Esophagus squamous epithelium (tissue), 5 donors: Measurements from ENCODE around the gene CLK4. TPM values are rescaled to one million over a fixed set of nuclear protein-coding genes. Genes with fewer than 3 reads are reported as not detected.

ENCODE experiments used
- DNase-seq: peaks from one replicate; lab custom pipeline; 2025; lab: John Stamatoyannopoulos, UW
- H3K27ac ChIP-seq, 4 donors: fragments of 200-600 bp; sonication (generic); one replicate each; pipeline ENCODE4 v1.5.1; 2016 to 2019; ENCODE audit warnings: mild to moderate bottlenecking in 1 of 4
- H3K27me3 ChIP-seq, 4 donors: fragments of 200-600 bp; sonication (generic); 1 replicate in 3 of 4; 2 replicates in 1 of 4; pipeline versions ENCODE4 v1.5.1 to v1.6.0; 2017 to 2021; ENCODE audit warnings: antibody characterized with exemption in 1 of 4
- H3K36me3 ChIP-seq, 3 donors: fragments of 200-600 bp; sonication (generic); one replicate each; pipeline ENCODE4 v1.5.1; 2016 to 2019
- H3K4me1 ChIP-seq, 3 donors: fragments of 200-600 bp; sonication (generic); one replicate each; pipeline ENCODE4 v1.5.1; 2017 to 2019
- H3K4me3 ChIP-seq, 4 donors: fragments of 200-600 bp; sonication (generic); 1 replicate in 3 of 4; 2 replicates in 1 of 4; pipeline ENCODE4 v1.5.1; 2016 to 2019; ENCODE audit warnings: mild to moderate bottlenecking in 2 of 4, moderate library complexity in 1 of 4
- H3K9me3 ChIP-seq, 3 donors: fragments of 200-600 bp; sonication (generic); one replicate each; pipeline ENCODE4 v1.5.1; 2016 to 2019
- POLR2A ChIP-seq, 4 donors: fragments of 450-650 bp; IDR thresholded peaks; one replicate each; pipeline ENCODE4 v1.6.1; 2017; ENCODE audit warnings: antibody characterized with exemption in 4 of 4, mild to moderate bottlenecking in 4 of 4, moderate library complexity in 3 of 4
- WGBS, 2 donors: methylation state at CpG; one replicate each; pipeline ENCODE4 v1.1.5; 2018; 5-methylcytosine and 5-hydroxymethylcytosine counted together
- intact Hi-C: fragments of 100-400 bp; cut with DNase I; formaldehyde crosslinking; loops from one replicate; pipeline ENCODE4 v1.15.0; 2022
- small RNA-seq, 4 donors: library from RNA; depleted of rRNA; stranded (forward); fragments of <200 nt; gene quantifications; one replicate each; pipeline ENCODE3, GENCODE V24; 2016
- total RNA-seq, 4 donors: library from RNA; depleted of rRNA; stranded (reverse); fragments of >200 nt; gene quantifications; one replicate each; pipeline ENCODE4 v1.1.0, GENCODE V29; 2016
- TF ChIP-seq, protein P1 (sequence below), 6 experiments: fragments of 450-650 bp in 4 of 6; fragments of 200-600 bp in 2 of 6; sonication (generic) in 2 of 6; IDR thresholded peaks; one replicate each; pipeline ENCODE4 v1.5.1; 2016 to 2019; ENCODE audit warnings: antibody characterized with exemption in 6 of 6, mild to moderate bottlenecking in 4 of 6, moderate library complexity in 4 of 6
- donor health status: DM: yes; HTN: yes; CAD: no.

The CLK4 gene
- total RNA-seq, 4 donors from 2014 or later = 5.2 to 38.5 (median 12.6) TPM

DNA sequence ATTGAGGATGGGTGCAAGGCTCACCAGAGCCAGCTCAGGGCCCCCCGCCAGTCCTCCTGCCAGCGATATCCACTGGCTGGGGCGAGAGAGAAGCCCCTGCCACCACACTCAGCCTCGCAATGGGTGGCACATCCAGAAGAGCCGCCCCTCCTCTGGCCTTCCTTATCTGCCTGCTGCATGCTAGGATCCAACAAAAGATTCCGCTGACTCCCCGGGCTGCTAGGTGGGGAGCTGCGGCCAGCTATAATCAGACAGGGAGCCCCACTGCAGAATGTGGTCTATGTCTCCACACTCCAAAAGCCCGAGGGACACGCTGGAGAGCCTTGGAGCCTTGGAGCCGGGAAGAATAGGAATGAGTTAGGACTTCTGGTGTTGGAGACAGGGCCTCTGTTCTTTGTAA is 69.4 kb downstream of the CLK4 start:
- intact Hi-C loops = loop anchor here (10.0 kb wide), 1 partner anchor 273 kb away; no protein-coding TSS in a partner anchor

DNA sequence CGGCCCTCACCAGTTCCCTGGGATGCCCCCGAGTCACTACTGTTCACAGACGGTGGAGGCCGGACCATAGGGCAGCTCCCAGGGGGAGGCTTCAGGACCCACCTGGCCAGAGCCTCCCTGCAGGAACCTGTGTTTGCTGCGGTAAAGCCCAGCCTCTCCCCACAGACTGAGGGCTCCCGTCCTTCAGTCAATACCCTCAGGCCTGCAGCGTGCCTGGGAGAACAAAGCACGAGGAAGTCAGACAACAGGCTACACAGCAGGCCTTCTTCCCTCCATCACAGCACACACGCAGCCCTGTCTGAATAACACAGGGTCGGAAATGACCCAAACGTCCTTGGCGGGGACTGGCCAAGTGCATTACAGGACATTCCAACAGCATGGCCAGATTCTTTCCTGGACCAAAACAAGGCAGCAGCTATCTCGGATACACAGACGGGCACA is 71.1 kb downstream of the CLK4 start:
- intact Hi-C loops = loop anchor here (10.0 kb wide), 1 partner anchor 271 kb away; no protein-coding TSS in a partner anchor
- H3K36me3 ChIP-seq = no peaks in the 10 kb centered on the region
- H3K4me3 ChIP-seq = no peak overlapping the region
- H3K9me3 ChIP-seq = no peaks in the 10 kb centered on the region
- TF ChIP-seq POLR2A (IDR thresholded peaks at IDR 0.05) = no peak
- TF ChIP-seq, protein P1, sequence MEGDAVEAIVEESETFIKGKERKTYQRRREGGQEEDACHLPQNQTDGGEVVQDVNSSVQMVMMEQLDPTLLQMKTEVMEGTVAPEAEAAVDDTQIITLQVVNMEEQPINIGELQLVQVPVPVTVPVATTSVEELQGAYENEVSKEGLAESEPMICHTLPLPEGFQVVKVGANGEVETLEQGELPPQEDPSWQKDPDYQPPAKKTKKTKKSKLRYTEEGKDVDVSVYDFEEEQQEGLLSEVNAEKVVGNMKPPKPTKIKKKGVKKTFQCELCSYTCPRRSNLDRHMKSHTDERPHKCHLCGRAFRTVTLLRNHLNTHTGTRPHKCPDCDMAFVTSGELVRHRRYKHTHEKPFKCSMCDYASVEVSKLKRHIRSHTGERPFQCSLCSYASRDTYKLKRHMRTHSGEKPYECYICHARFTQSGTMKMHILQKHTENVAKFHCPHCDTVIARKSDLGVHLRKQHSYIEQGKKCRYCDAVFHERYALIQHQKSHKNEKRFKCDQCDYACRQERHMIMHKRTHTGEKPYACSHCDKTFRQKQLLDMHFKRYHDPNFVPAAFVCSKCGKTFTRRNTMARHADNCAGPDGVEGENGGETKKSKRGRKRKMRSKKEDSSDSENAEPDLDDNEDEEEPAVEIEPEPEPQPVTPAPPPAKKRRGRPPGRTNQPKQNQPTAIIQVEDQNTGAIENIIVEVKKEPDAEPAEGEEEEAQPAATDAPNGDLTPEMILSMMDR (IDR thresholded peaks at IDR 0.05) = no peak
- peaks cover 0 to 16% (median 0%) of the 10 kb centered on the region in 4 donors for H3K27me3 ChIP-seq
- H3K27ac ChIP-seq = no peak overlapping the region
- H3K4me1 ChIP-seq = no peaks in the 10 kb centered on the region
- 93 to 100% methylated on average over 2 to 4 of the region's 14 CpGs for WGBS, 2 donors
- no peak for DNase-seq

More for the DNA sequence above, 69.4 kb downstream of the CLK4 start:
- 83 to 85% methylated on average over 2 to 4 of the region's 11 CpGs for WGBS, 2 donors
- TF ChIP-seq, protein P1 (IDR thresholded peaks at IDR 0.05) = no peak
- no peak for DNase-seq
- Histone ChIP-seq H3K27ac (no peak overlapping the region), H3K4me3 (no peak overlapping the region), H3K4me1 (peaks cover 0 to 4% (median 0%) of the 10 kb centered on the region in 3 donors), H3K27me3 (peaks cover 0 to 6% (median 0%) of the 10 kb centered on the region in 4 donors), H3K36me3 (no peaks in the 10 kb centered on the region), H3K9me3 (no peaks in the 10 kb centered on the region)

DNA sequence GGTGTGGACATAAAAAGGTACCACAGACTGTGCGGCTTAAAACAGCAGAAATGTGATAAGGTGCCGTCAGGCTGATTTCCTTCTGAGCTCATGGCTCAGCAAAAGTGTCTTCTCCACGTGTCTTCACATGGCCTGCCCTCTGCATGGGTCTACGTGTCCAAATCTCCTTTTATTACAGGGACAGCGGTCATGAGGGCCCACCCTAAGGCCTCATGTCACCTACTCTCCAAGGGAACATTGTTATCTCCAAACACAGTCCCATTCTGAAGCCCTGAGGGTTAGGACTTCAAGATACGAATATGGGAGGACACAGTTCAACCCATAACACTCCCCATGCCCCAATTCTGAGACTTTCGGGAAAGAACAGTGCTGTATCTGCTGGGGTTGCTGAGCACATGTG is 71.8 kb downstream of the CLK4 start:
- intact Hi-C loops = loop anchor here (10.0 kb wide), 1 partner anchor 270 kb away; no protein-coding TSS in a partner anchor
- DNase-seq = no peak
- no peak for TF ChIP-seq POLR2A (IDR thresholded peaks at IDR 0.05)
- TF ChIP-seq, protein P1 (IDR thresholded peaks at IDR 0.05) = no peak
- Histone ChIP-seq H3K4me1 (no peaks in the 10 kb centered on the region), H3K27me3 (peaks cover 0 to 15% (median 0%) of the 10 kb centered on the region in 4 donors), H3K27ac (no peak overlapping the region), H3K36me3 (no peaks in the 10 kb centered on the region), H3K9me3 (no peaks in the 10 kb centered on the region), H3K4me3 (no peak overlapping the region)
- 79 to 95% methylated on average over 4 to 6 of the region's 7 CpGs for WGBS, 2 donors

DNA sequence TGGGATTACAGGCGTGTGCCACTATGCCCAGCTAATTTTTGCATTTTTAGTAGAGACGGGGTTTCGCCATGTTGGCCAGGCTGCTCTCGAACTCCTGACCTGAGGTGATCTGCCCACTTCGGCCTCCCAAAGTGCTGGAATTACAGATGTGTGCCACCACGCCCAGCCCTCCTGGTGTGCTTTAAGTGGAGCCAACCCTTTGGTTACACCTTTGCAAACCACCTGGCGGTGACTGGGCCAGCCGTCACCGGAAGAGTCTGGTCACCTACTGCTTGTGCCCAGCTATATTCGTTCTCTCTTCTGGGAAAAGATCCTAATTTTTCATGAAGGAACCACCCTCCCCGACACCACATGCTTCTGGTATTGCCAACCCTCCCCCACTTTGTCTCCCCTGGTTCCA is 72.5 kb downstream of the CLK4 start:
- no peaks in the 10 kb centered on the region for H3K9me3 ChIP-seq
- H3K4me3 ChIP-seq = no peak overlapping the region
- H3K27ac ChIP-seq = no peak overlapping the region
- peaks cover 0 to 12% (median 0%) of the 10 kb centered on the region in 4 donors for H3K27me3 ChIP-seq
- intact Hi-C loops = loop anchor here (10.0 kb wide), 1 partner anchor 270 kb away; no protein-coding TSS in a partner anchor
- no peaks in the 10 kb centered on the region for H3K4me1 ChIP-seq
- WGBS, 2 donors = 87 to 91% methylated on average over 6 to 11 of the region's 11 CpGs
- DNase-seq = no peak
- H3K36me3 ChIP-seq = no peaks in the 10 kb centered on the region
- TF ChIP-seq, protein P1 (IDR thresholded peaks at IDR 0.05) = no peak
- no peak for TF ChIP-seq POLR2A (IDR thresholded peaks at IDR 0.05)

DNA sequence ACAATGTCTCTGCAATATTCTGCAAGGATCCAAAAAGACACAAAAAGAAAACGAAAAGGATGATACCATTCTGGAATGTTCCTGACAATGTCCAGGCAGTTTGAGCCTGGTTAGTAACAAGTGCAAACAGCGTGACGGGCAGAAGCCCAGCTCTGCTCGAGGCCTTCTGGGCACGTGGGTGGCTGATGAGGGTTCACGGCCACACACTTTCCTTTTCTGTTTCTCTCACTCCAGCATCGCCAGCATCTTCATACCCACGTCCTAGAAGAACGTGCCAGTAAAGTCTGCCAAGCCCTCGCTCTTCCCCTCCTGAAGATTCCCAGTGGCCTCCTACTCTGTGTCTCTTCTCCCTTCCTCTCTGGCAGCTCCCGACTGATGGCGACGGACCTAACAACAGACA is 73.3 kb downstream of the CLK4 start:
- DNase-seq = no peak
- TF ChIP-seq, protein P1 (IDR thresholded peaks at IDR 0.05) = no peak
- no peak for TF ChIP-seq POLR2A (IDR thresholded peaks at IDR 0.05)
- Histone ChIP-seq H3K4me3 (no peak overlapping the region), H3K9me3 (no peaks in the 10 kb centered on the region), H3K36me3 (no peaks in the 10 kb centered on the region), H3K4me1 (no peaks in the 10 kb centered on the region), H3K27me3 (peaks cover 0 to 17% (median 0%) of the 10 kb centered on the region in 4 donors), H3K27ac (no peak overlapping the region)
- WGBS, 2 donors = 63 to 71% methylated on average over 13 of the region's 13 CpGs
- intact Hi-C loops = loop anchor here (10.0 kb wide), 1 partner anchor 269 kb away; no protein-coding TSS in a partner anchor

Small RNA genes within 50 kb of the gene (small RNA-seq; reads per million reads assigned to genes)
- 0 reads per million in 4 donors for gene RN7SKP70

Other genes with a start within 250 kb of the CLK4 start
- gene COL23A1, start 36.7 kb downstream of the CLK4 start, total RNA-seq = 1 to 10 TPM in 1 of 4 donors, under 1 TPM in 2, not detected in 1; 0.41 to 1.5 (median 0.44) TPM
- gene ZNF354A, start 103.6 kb upstream of the CLK4 start, total RNA-seq = 10 to 100 TPM in 1 of 4 donors, 1 to 10 TPM in 3; 7.8 to 12.0 (median 8.5) TPM
- 10 to 100 TPM in 1 of 4 donors, 1 to 10 TPM in 3; 6.0 to 19.3 (median 8.6) TPM for gene ZNF354B, start 232.9 kb upstream of the CLK4 start, total RNA-seq